Karpas-422 (cell line): Measurements from ENCODE around the gene CCDC51. TPM values are rescaled to one million over a fixed set of nuclear protein-coding genes. Genes with fewer than 3 reads are reported as not detected.

Experiments used
- DNase-seq: peaks from one replicate; pipeline ENCODE4 v3.0.0-alpha.2; 2015
- H2AFZ ChIP-seq: fragments of 200-600 bp; sonication (generic); 2 replicates; pipeline ENCODE4 v1.6.1; 2014; ENCODE audit warnings: antibody characterized with exemption, low read length, mixed read lengths
- H3K27ac ChIP-seq: fragments of 200-600 bp; sonication (generic); 2 replicates; pipeline ENCODE4 v1.5.1; 2014; ENCODE audit warnings: mild to moderate bottlenecking, low read length, moderate library complexity
- H3K27me3 ChIP-seq: fragments of 200-600 bp; sonication (generic); 2 replicates; pipeline ENCODE4 v1.6.1; 2014; ENCODE audit warnings: low read length, mixed read lengths
- H3K36me3 ChIP-seq: fragments of 200-600 bp; sonication (generic); 2 replicates; pipeline ENCODE4 v1.6.1; 2014; ENCODE audit warnings: low read length, mixed read lengths; ENCODE audit not compliant: insufficient read depth
- H3K4me1 ChIP-seq: fragments of 200-600 bp; sonication (generic); 2 replicates; pipeline ENCODE4 v1.6.1; 2014; ENCODE audit warnings: mild to moderate bottlenecking, low read length, mixed read lengths
- H3K4me2 ChIP-seq: fragments of 200-600 bp; sonication (generic); 2 replicates; pipeline ENCODE4 v1.6.1; 2014; ENCODE audit warnings: low read length, low read depth, mild to moderate bottlenecking; ENCODE audit not compliant: poor library complexity, severe bottlenecking
- H3K4me3 ChIP-seq: fragments of 200-600 bp; sonication (generic); 2 replicates; pipeline ENCODE4 v1.5.1; 2014; ENCODE audit warnings: mild to moderate bottlenecking, antibody characterized with exemption, low read length, mixed read lengths
- H3K79me2 ChIP-seq: fragments of 200-600 bp; sonication (generic); 2 replicates; pipeline ENCODE4 v1.6.1; 2014; ENCODE audit warnings: mild to moderate bottlenecking, low read length, mixed read lengths
- H3K9ac ChIP-seq: fragments of 200-600 bp; sonication (generic); 2 replicates; pipeline ENCODE4 v1.6.0; 2014; ENCODE audit warnings: low read length
- H3K9me2 ChIP-seq: fragments of 200-600 bp; sonication (generic), shearing (Covaris generic); replicated peaks from 2 replicates; pipeline ENCODE4 v1.6.0; 2014; ENCODE audit warnings: mild to moderate bottlenecking, low read length, moderate library complexity; ENCODE audit not compliant: insufficient read depth
- H3K9me3 ChIP-seq: fragments of 300-700, 200-600 bp; sonication (generic); 2 replicates; pipeline ENCODE4 v1.6.1; 2014; ENCODE audit warnings: low read length, mixed read lengths
- H4K20me1 ChIP-seq: fragments of 200-600 bp; sonication (generic); 2 replicates; pipeline ENCODE4 v1.6.1; 2014; ENCODE audit warnings: mild to moderate bottlenecking, antibody characterized with exemption, low read length, low read depth; ENCODE audit not compliant: insufficient read depth
- total RNA-seq: library from RNA; depleted of rRNA; stranded (reverse); fragments of >200 nt; shearing (Covaris generic); gene quantifications from 2 replicates; pipeline ENCODE4 v1.2.3, GENCODE V29; 2014; ENCODE audit warnings: low replicate concordance

Gene CCDC51
- total RNA-seq, 1 experiment from 2014 or later, result 22.0 TPM

GRCh38 chr3:48429317-48429959 is 10.5 kb downstream of the CCDC51 start:
- Histone ChIP-seq H3K4me1 (peaks cover 41% of the 10 kb centered on the region), H3K27ac (peak overlapping the region; percentile 54), H3K9me2 (no peaks in the 10 kb centered on the region), H3K36me3 (peaks cover 6% of the 10 kb centered on the region; the same call in 1 of the 2 replicates), H3K4me2 (peak overlapping the region; percentile 77), H2AFZ (peak overlapping the region; percentile 1; the same call in 1 of the 2 replicates), H4K20me1 (no peaks in the 10 kb centered on the region), H3K79me2 (peaks cover 48% of the 10 kb centered on the region), H3K9me3 (no peaks in the 10 kb centered on the region), H3K27me3 (no peaks in the 10 kb centered on the region), H3K4me3 (peak overlapping the region; percentile 76), H3K9ac (peak overlapping the region; percentile 81)
- DNase-seq, result peak; percentile 81

GRCh38 chr3:48428572-48429316 is 11.2 kb downstream of the CCDC51 start:
- H3K9me2 ChIP-seq, result no peaks in the 10 kb centered on the region
- H3K27me3 ChIP-seq, result no peaks in the 10 kb centered on the region
- peak overlapping the region; percentile 77 for H3K4me2 ChIP-seq
- H3K36me3 ChIP-seq, result peaks cover 2% of the 10 kb centered on the region; the same call in 1 of the 2 replicates
- H3K9ac ChIP-seq, result peak overlapping the region; percentile 81
- no peak for DNase-seq
- peak overlapping the region; percentile 54 for H3K27ac ChIP-seq
- H2AFZ ChIP-seq, result no peak overlapping the region
- H3K4me3 ChIP-seq, result peak overlapping the region; percentile 76
- peaks cover 41% of the 10 kb centered on the region for H3K4me1 ChIP-seq
- H4K20me1 ChIP-seq, result no peaks in the 10 kb centered on the region
- H3K79me2 ChIP-seq, result peaks cover 52% of the 10 kb centered on the region
- H3K9me3 ChIP-seq, result no peaks in the 10 kb centered on the region

DNA sequence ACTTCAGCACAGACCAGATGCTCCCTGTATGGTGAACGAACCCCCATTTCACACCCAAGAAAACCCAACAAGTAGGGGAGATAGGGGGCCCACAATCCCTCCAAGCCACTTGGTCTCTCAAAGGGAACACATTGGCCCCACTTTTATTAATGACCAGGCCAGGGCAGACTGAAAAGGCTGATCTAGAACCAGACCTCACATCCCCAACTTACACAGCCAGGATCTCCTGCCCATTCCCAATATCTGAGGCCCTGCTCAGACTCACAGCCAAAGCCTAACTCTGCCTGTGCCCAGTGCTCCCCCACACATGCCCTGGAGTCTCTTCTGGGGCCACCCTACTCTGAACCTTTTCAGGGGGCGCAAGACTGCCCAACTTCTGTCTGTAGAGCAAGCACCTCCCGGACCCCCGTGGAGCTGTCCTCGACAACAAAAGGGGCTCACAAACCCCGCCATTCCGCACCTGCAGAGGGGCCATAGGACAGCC is 11.8 kb downstream of the CCDC51 start:
- peak overlapping the region; percentile 76; the same call in 1 of the 2 replicates for H3K4me3 ChIP-seq
- peak overlapping the region; percentile 77 for H3K4me2 ChIP-seq
- H3K4me1 ChIP-seq, result peaks cover 44% of the 10 kb centered on the region
- H3K79me2 ChIP-seq, result peaks cover 58% of the 10 kb centered on the region
- H3K27ac ChIP-seq, result no peak overlapping the region
- no peak overlapping the region for H2AFZ ChIP-seq
- no peaks in the 10 kb centered on the region for H3K27me3 ChIP-seq
- H3K9me2 ChIP-seq, result no peaks in the 10 kb centered on the region
- H3K9me3 ChIP-seq, result no peaks in the 10 kb centered on the region
- H3K9ac ChIP-seq, result peak overlapping the region; percentile 81
- DNase-seq, result no peak
- H4K20me1 ChIP-seq, result no peaks in the 10 kb centered on the region
- no peaks in the 10 kb centered on the region for H3K36me3 ChIP-seq

DNA sequence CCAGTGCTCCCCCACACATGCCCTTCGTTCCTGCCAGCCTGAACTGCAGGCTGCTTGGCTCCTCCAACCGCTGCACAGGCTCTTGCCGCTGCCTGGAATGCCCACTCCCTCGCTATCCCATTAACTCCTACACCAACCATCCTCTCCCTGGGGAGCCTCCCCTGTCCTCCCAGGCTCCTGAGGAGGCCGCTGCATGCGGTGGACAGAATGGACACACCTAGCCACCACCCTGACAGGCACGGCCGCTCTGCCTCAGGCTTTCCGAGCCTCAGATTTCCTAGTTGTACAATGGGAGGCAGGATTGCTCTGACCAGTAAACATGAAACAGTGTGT is 12.3 kb downstream of the CCDC51 start:
- H3K79me2 ChIP-seq, result peaks cover 58% of the 10 kb centered on the region
- H2AFZ ChIP-seq, result no peak overlapping the region
- peak overlapping the region; percentile 9; the same call in 1 of the 2 replicates for H3K4me3 ChIP-seq
- H3K4me1 ChIP-seq, result peaks cover 48% of the 10 kb centered on the region
- no peaks in the 10 kb centered on the region for H4K20me1 ChIP-seq
- no peaks in the 10 kb centered on the region for H3K9me2 ChIP-seq
- DNase-seq, result no peak
- peak overlapping the region; percentile 27 for H3K4me2 ChIP-seq
- H3K27ac ChIP-seq, result no peak overlapping the region
- no peaks in the 10 kb centered on the region for H3K9me3 ChIP-seq
- no peaks in the 10 kb centered on the region for H3K36me3 ChIP-seq
- H3K9ac ChIP-seq, result no peak overlapping the region
- no peaks in the 10 kb centered on the region for H3K27me3 ChIP-seq

GRCh38 chr3:48426944-48427629 is 12.8 kb downstream of the CCDC51 start:
- H3K36me3 ChIP-seq, result no peaks in the 10 kb centered on the region
- no peaks in the 10 kb centered on the region for H3K9me2 ChIP-seq
- H3K4me1 ChIP-seq, result peaks cover 48% of the 10 kb centered on the region
- H3K4me2 ChIP-seq, result peak overlapping the region; percentile 27
- 0 out of 2 replicates have a peak overlapping the region, but pooled peaks have one; percentile 36 for H3K27ac ChIP-seq
- 0 out of 2 replicates have a peak overlapping the region, but pooled peaks have one; percentile 37 for H3K9ac ChIP-seq
- H3K9me3 ChIP-seq, result no peaks in the 10 kb centered on the region
- H3K4me3 ChIP-seq, result peak overlapping the region; percentile 14; the same call in 1 of the 2 replicates
- DNase-seq, result no peak
- H2AFZ ChIP-seq, result no peak overlapping the region
- H4K20me1 ChIP-seq, result no peaks in the 10 kb centered on the region
- peaks cover 58% of the 10 kb centered on the region for H3K79me2 ChIP-seq
- no peaks in the 10 kb centered on the region for H3K27me3 ChIP-seq

DNA sequence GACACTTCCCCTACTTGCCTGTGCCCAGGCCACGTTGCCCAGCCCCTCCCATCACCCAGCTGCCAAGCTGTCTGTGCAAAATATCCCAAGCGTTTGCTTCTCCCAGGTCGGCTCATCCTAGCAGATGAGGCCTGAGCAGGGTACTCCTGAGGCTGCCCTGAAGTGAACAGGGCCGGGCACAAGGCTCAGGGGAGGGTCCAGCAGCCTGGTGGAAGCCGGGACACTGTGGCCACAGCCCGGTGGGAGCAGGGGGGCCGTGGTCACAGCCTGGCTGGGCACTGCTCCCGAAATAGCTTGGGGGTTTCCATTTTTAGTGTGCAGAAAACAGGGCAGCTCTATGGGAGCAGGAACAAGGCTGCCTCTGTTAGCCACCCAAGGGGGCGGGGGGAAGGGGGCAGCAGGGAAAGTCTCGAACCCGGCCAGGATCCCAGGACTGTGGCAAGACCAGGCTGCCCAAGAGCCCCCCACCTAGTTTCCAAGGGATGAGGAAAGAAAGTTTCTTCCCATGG is 13.5 kb downstream of the CCDC51 start:
- Histone ChIP-seq H3K4me2 (peak overlapping the region; percentile 20), H3K9me2 (no peaks in the 10 kb centered on the region), H3K9ac (peak overlapping the region; percentile 37), H2AFZ (no peak overlapping the region), H3K79me2 (peaks cover 58% of the 10 kb centered on the region), H3K27me3 (no peaks in the 10 kb centered on the region), H4K20me1 (no peaks in the 10 kb centered on the region), H3K36me3 (no peaks in the 10 kb centered on the region), H3K27ac (peak overlapping the region; percentile 36; the same call in 1 of the 2 replicates), H3K4me3 (peak overlapping the region; percentile 14; the same call in 1 of the 2 replicates), H3K4me1 (peaks cover 48% of the 10 kb centered on the region), H3K9me3 (no peaks in the 10 kb centered on the region)
- DNase-seq, result no peak

- DNase-seq, result no peak
- H3K9me3 ChIP-seq, result no peaks in the 10 kb centered on the region
- H3K79me2 ChIP-seq, result peaks cover 58% of the 10 kb centered on the region
- no peak overlapping the region for H3K9ac ChIP-seq
- no peak overlapping the region for H2AFZ ChIP-seq
- no peak overlapping the region for H3K4me2 ChIP-seq
- no peaks in the 10 kb centered on the region for H4K20me1 ChIP-seq
- H3K27ac ChIP-seq, result no peak overlapping the region
- H3K27me3 ChIP-seq, result no peaks in the 10 kb centered on the region
- peaks cover 40% of the 10 kb centered on the region for H3K4me1 ChIP-seq
- no peaks in the 10 kb centered on the region for H3K9me2 ChIP-seq
- no peaks in the 10 kb centered on the region for H3K36me3 ChIP-seq
- H3K4me3 ChIP-seq, result no peak overlapping the region
These were observed 14.6 kb downstream of the CCDC51 start for GRCh38 chr3:48425281-48425812.
